Muscle layer of colon (tissue), 2 donors: ENCODE measurements around the gene MSMO1.
"Not testable (repeated sequence)": the region's sequence is repeated elsewhere in the genome, so short reads cannot be mapped to it uniquely, and the experiment has no call there.

Experiments
- H3K27ac ChIP-seq: one replicate; pipeline ENCODE4 v1.7.0; 2013; ENCODE audit warnings: low read depth, mild to moderate bottlenecking, low read length, moderate library complexity
- H3K27me3 ChIP-seq, 2 donors: one replicate each; pipeline ENCODE4 v1.7.0; 2013; ENCODE audit warnings: low read length in 2 of 2, mild to moderate bottlenecking in 2 of 2; ENCODE audit not compliant: insufficient read depth in 2 of 2, control insufficient read depth in 1 of 2
- H3K36me3 ChIP-seq: one replicate; pipeline ENCODE4 v1.7.0; 2013; ENCODE audit warnings: mild to moderate bottlenecking, low read length; ENCODE audit not compliant: insufficient read depth
- H3K4me1 ChIP-seq: one replicate; pipeline ENCODE4 v1.7.0; 2013; ENCODE audit warnings: mild to moderate bottlenecking, low read length; ENCODE audit not compliant: insufficient read depth
- H3K4me3 ChIP-seq, 2 donors: one replicate each; pipeline ENCODE4 v1.7.0; 2013; ENCODE audit warnings: low read length in 2 of 2, low read depth in 1 of 2, mild to moderate bottlenecking in 1 of 2, moderate library complexity in 1 of 2
- H3K9ac ChIP-seq: one replicate; pipeline ENCODE4 v1.7.0; 2013; ENCODE audit warnings: low read length
- H3K9me3 ChIP-seq: one replicate; pipeline ENCODE4 v1.7.0; 2013; ENCODE audit warnings: mild to moderate bottlenecking, low read length
- donor health status: abdominal sarcoma.
- donor health status: Adenocarcinoma of cecum.

Gene MSMO1

DNA sequence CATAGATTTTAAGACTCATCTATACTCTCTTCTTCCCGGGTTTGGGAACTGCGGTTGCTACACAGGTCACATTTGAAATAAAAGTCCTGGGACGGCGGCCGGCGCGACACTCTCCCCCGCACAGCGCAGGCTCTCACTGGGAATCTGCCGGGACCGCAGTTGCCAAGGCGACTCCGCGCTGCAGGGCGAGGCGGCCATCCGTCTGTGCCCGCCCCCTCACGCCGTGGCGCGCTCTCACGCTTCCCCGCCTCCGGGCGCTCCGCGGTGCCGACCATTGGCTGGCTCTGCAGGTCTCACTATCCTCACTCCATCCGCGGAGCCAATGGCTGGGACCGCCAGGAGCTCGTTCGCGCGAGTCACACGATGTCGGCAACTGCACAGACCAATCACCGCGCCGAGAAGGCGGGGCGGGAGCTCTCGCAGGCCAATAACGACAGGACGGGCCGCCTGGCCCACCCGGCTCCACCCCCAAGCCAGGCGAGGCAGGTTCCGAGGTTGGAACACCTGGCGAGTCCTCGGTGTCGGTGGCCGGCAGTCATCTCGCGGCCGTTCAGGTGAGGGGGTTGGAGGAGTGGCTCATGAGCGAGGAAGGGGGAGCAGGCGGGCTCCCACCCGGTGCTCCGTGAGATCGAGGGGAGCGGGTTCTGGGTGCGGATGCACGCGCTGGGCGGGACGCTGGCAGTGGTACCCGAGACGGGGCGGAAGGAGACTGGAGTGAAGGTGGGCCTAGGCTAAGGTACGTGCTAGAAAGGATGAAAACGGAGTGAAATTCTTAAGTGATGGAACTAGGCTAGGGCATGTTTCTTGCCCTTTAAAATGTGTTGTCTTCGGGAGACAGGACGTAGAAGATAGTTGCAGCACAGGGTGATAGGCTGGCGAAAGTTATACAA, at the start of gene MSMO1:
TSS of gene MSMO1 (plus strand) at position 459 of the 890 bp plus-strand sequence. CDS start 5,702 bp downstream, outside the sequence.
- Histone ChIP-seq H3K27ac (peak within 1 kb of the TSS; percentile 76), H3K4me3 (peak within 1 kb of the TSS; percentile 84 to 89), H3K9me3 (no peaks in the 10 kb centered on the region), H3K27me3 (no peaks in the 10 kb centered on the region), H3K4me1 (peaks cover 18% of the 10 kb centered on the region), H3K36me3 (no peaks in the 10 kb centered on the region), H3K9ac (peak within 1 kb of the TSS; percentile 55)

DNA sequence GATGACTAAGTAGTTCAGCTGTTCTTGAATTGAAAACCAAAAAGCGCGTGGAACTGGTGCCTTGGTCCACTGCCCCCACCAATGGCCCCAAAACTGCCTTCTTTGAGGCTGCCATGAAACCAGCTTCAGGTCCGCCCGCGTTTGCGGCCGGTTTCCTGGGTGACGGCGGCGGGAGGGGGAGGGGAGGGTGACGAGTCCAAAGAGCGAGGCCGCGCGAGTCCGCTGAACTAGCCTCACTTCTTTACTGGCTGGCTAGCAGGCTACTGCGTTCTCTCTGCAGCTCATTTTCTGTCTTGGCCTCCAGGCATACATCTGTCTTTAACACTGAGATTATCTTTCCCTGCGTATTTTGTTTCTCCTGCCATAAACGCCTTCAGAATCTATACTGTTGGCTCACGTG, 47.9 kb upstream of the MSMO1 start:
- H3K36me3 ChIP-seq, H3K27me3 ChIP-seq, H3K9me3 ChIP-seq, H3K4me3 ChIP-seq, H3K4me1 ChIP-seq, H3K27ac ChIP-seq, H3K9ac ChIP-seq: not testable (repeated sequence)

DNA sequence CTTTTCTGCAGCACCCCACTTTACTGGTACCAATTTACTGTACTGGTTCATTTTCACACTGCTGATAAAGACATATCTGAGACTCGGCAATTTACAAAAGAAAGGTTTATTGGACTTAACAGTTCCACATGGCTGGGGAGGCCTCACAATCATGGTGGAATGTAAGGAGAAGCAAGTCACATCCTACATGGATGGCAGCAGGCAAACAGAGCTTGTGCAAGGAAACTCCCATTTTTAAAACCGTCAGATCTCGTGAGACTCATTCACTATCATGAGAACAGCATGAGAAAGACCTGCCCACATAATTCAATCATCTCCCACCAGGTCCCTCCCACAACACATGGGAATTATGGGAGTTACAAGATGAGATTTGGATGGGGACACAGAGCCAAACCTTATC, 42.8 kb upstream of the MSMO1 start:
- not testable (repeated sequence) for H3K9ac ChIP-seq, H3K4me3 ChIP-seq, H3K9me3 ChIP-seq, H3K27me3 ChIP-seq, H3K36me3 ChIP-seq, H3K4me1 ChIP-seq, H3K27ac ChIP-seq

DNA sequence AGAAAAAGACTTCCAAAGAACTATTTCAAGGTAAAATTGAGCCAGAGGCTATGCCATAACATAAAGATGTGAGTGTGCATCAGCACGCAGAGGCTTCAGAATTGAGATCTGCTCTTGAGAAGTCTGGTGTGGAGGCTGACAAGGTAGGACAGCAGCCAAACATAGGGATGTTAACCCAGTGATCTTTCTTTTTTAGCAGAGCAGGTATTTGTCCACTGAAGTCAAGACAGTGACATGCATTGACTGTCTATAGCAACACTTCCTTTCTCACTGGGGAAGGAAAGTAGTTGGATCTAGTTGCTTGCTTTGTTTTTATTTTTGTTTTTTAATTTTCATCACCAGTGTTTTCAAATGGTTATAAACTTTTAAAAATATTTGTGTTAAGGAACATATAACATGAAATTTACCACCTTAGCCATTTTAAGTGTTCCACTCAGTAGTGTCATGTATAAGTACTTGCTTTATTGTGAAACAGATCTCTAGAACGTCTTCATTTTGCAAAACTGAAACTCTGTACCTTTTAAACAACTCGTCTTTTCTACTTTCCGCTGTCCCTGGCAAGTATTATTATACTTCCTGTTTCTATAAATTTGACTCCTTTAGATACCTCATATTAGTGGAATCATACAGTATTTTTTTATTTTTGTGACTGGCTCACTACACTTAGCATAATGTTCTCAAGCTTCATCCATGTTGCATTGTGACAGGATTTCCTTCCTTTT, 40.7 kb upstream of the MSMO1 start:
- H3K4me3 ChIP-seq, H3K27me3 ChIP-seq, H3K9me3 ChIP-seq, H3K9ac ChIP-seq, H3K4me1 ChIP-seq, H3K27ac ChIP-seq, H3K36me3 ChIP-seq: not testable (repeated sequence)

DNA sequence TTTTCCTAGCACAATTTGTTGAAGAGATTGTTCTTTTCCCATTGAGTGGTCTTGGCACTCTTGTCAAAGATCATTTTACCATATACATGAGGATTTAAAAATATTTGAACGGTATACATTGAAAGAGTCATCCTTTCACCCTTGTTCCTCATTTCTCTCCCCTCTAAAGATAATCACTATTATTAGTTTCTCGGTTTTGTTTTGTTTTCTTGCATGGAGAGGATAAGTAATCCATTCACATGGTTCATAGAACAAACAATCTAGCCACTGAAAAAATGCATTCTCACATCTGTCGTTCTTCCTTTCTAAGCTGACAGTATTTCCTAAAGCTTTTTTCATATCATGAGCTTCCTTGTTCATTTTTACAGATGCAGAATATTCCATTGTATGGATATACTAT, 39.2 kb upstream of the MSMO1 start:
- no peaks in the 10 kb centered on the region for H3K36me3 ChIP-seq
- H3K4me3 ChIP-seq: no peak overlapping the region
- H3K9ac ChIP-seq: no peak overlapping the region
- no peaks in the 10 kb centered on the region for H3K4me1 ChIP-seq
- no peaks in the 10 kb centered on the region for H3K27me3 ChIP-seq
- H3K9me3 ChIP-seq: no peaks in the 10 kb centered on the region
- H3K27ac ChIP-seq: no peak overlapping the region

DNA sequence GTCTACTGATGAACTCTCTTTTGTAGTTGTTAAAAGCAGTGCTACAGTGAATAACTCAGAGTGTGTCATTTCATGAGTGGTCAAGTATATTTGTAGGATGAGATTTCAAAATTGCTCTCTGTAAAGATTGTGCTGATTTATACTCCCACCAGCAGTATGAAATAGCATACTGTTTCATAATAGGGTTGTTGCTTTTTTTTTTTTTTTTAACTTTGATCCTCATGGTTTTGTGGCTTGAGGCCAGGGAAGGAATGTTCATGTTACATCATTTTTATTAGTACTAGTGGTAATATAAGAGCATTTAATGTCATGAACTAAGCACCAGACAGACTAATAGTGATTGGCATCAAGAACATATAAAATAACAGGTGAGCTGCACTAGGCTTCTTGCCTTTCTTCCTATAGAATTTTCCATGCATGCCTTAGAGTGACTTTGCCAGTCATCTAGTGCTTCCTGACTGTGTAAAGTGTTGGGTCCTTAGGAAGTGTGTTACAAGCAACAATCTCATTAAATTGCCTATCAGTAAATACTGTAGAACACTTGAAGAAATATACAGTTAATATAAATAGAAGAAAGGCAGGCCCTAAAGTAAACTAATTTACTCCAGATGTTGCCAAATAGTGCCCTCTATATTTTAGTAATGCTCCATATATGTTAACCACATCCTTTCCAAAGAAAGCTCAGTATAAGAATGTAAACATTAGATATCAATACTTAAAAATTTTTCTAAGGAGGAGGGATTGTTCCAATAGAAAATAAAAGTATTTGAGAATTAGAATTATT, 38.6 kb upstream of the MSMO1 start:
- H3K36me3 ChIP-seq: no peaks in the 10 kb centered on the region
- no peak overlapping the region for H3K4me3 ChIP-seq
- H3K4me1 ChIP-seq: no peaks in the 10 kb centered on the region
- H3K27ac ChIP-seq: no peak overlapping the region
- no peaks in the 10 kb centered on the region for H3K27me3 ChIP-seq
- H3K9me3 ChIP-seq: no peaks in the 10 kb centered on the region
- no peak overlapping the region for H3K9ac ChIP-seq

DNA sequence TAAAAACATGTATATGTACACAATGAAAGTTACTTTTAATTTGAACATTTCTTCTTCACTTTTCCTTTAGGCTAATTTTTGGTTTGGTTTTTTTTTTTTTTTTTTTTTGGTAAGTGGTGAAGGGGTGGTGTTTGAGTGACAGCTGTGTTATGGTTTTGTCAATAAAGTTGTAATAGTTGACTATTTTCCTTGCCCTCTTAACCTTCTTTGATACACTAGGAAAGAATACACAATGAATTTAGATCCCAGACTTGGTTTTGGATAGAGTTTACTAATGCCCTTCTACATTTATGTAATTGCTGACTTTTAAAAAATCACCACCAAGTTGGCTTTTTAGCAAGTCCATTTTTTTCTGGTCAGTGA, 38.1 kb upstream of the MSMO1 start:
- H3K27ac ChIP-seq: no peak overlapping the region

DNA sequence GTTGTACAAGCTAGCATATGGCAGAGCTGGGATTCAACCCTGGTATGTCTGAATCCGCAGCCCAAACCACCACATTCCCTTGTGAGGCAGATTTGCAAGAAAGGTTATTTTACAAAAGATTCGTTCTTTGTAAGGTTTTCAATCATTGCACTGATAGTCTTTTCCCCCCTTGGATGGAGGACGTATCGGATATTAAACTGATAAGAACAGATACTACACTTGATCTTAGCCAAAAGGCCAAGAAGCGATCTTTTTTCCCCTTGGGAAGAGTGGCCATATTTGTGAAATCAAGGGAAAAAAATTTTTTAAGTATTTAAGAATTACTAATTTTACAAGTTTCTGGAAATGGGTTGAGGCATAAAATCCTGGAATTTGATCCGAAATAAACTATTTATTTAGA, 34.4 kb upstream of the MSMO1 start:
- no peaks in the 10 kb centered on the region for H3K36me3 ChIP-seq
- H3K4me1 ChIP-seq: no peaks in the 10 kb centered on the region
- H3K27me3 ChIP-seq: no peaks in the 10 kb centered on the region
- H3K9me3 ChIP-seq: no peaks in the 10 kb centered on the region
- H3K27ac ChIP-seq: no peak overlapping the region
- H3K4me3 ChIP-seq: no peak overlapping the region
- H3K9ac ChIP-seq: no peak overlapping the region

More for the DNA sequence above, 38.1 kb upstream of the MSMO1 start:
- H3K4me3 ChIP-seq: no peak overlapping the region
- H3K36me3 ChIP-seq: no peaks in the 10 kb centered on the region
- no peaks in the 10 kb centered on the region for H3K27me3 ChIP-seq
- H3K4me1 ChIP-seq: no peaks in the 10 kb centered on the region
- H3K9me3 ChIP-seq: no peaks in the 10 kb centered on the region
- no peak overlapping the region for H3K9ac ChIP-seq

DNA sequence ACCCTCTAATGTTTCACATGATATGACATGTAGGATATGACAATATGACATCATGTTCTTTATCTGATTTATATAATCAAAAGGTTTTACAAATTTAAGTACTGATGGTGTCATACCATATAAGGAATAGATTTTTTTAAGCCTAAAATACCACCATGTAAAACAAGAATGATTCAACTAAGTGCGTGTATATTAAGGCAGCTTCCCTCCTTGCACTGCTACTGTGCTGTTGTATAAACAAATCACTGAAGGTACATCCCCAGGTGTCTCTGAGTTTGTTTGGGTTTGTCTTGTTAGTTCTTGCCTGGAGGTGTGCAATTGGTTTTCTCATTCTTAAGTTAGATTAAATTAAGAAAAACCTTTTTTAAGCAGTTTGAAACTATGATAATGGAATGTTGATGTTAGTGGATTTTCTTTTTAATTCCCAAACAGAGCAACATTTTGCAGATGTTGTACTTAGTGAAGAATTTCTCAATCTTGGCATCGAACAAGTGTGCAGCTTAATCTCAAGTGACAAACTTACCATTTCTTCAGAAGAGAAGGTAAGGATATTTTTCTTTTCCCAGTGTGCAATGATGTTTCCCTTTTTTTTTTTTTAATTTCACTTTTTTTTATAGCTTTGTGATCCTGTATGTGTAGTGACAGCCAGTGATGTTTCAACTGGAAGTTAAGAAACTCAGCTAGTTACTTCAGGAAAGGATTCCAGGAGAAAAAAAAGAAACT, 33.4 kb upstream of the MSMO1 start:
- no peaks in the 10 kb centered on the region for H3K4me1 ChIP-seq
- no peak overlapping the region for H3K27ac ChIP-seq
- no peaks in the 10 kb centered on the region for H3K36me3 ChIP-seq
- H3K9ac ChIP-seq: no peak overlapping the region
- no peak overlapping the region for H3K4me3 ChIP-seq
- H3K27me3 ChIP-seq: no peaks in the 10 kb centered on the region
- no peaks in the 10 kb centered on the region for H3K9me3 ChIP-seq

DNA sequence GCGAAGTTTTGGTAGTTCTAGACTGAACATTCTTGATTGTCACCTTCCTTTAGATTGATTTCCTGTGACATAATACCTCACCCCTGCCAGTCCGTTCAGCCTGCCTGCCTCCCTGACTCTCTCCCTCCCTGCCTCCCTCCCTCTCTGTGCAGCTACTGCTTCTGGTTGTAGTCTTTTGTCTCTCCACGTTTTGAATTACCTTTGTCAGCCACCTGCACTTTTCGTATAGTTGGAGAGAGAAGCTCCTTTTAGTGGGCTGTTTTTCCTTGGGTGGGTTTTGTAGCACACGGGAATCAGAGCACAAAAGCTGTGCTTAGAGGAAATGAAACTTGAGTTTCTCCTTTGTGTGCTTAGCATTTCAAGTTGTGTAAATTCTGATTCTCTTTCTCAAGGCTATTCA, 32.6 kb upstream of the MSMO1 start:
- no peak overlapping the region for H3K27ac ChIP-seq
- no peaks in the 10 kb centered on the region for H3K4me1 ChIP-seq
- H3K36me3 ChIP-seq: no peaks in the 10 kb centered on the region
- H3K9me3 ChIP-seq: no peaks in the 10 kb centered on the region
- H3K27me3 ChIP-seq: no peaks in the 10 kb centered on the region
- no peak overlapping the region for H3K4me3 ChIP-seq
- no peak overlapping the region for H3K9ac ChIP-seq

DNA sequence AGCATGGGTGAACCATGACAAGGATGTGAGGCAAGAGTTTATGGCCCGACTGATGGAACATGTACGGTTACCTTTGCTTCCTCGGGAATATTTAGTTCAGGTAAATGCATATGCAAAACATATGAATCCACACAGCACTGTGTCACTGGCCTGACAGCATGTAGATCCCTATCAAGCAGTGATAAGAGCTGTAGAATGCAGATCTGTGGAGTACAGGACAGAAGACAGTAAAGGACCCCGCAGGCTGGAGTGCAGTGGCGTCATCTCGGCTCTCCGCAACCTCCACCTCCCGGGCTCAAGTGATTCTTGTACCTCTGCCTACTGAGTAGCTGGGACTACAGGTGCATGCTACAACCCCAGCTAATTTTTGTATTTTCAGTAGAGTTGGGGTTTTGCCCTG, 29.8 kb upstream of the MSMO1 start:
- no peak overlapping the region for H3K4me3 ChIP-seq
- H3K9ac ChIP-seq: no peak overlapping the region
- H3K36me3 ChIP-seq: no peaks in the 10 kb centered on the region
- H3K27ac ChIP-seq: no peak overlapping the region
- no peaks in the 10 kb centered on the region for H3K27me3 ChIP-seq
- no peaks in the 10 kb centered on the region for H3K9me3 ChIP-seq
- H3K4me1 ChIP-seq: peaks cover 5% of the 10 kb centered on the region
